BLaER1 (cell line): ENCODE results near the gene EDEM1.
"Not testable (repeated sequence)": the region's sequence is repeated elsewhere in the genome, so short reads cannot be mapped to it uniquely, and the experiment has no call there.

Experiments
- H3K27ac ChIP-seq: shearing (Covaris generic); formaldehyde crosslinking; 2 replicates; pipeline ENCODE4 v1.8.1; 2022
- H3K27me3 ChIP-seq: shearing (Covaris generic); formaldehyde crosslinking; 2 replicates; pipeline ENCODE4 v1.8.1; 2022
- H3K36me3 ChIP-seq: shearing (Covaris generic); formaldehyde crosslinking; 2 replicates; pipeline ENCODE4 v1.8.1; 2022
- H3K4me1 ChIP-seq: shearing (Covaris generic); formaldehyde crosslinking; 2 replicates; pipeline ENCODE4 v1.8.1; 2022
- H3K4me2 ChIP-seq: shearing (Covaris generic); formaldehyde crosslinking; 2 replicates; pipeline ENCODE4 v1.8.1; 2022
- H3K4me3 ChIP-seq: shearing (Covaris generic); formaldehyde crosslinking; 2 replicates; pipeline ENCODE4 v1.8.1; 2022
- H3K9ac ChIP-seq: shearing (Covaris generic); formaldehyde crosslinking; 2 replicates; pipeline ENCODE4 v1.8.1; 2022
- H3K9me3 ChIP-seq: shearing (Covaris generic); formaldehyde crosslinking; 2 replicates; pipeline ENCODE4 v1.8.1; 2022
- H4K20me1 ChIP-seq: shearing (Covaris generic); formaldehyde crosslinking; 2 replicates; pipeline ENCODE4 v1.8.1; 2022
- Cebpa-rat ChIP-seq: shearing (Covaris generic); IDR thresholded peaks from 2 replicates; pipeline ENCODE4 v1.8.1; 2022

The EDEM1 gene

GRCh38 chr3:5239602-5240001 is 52.1 kb downstream of the EDEM1 start:
- no peaks in the 10 kb centered on the region for H3K4me1 ChIP-seq
- no peaks in the 10 kb centered on the region for H3K36me3 ChIP-seq
- no peaks in the 10 kb centered on the region for H3K27me3 ChIP-seq
- H3K9me3 ChIP-seq = peaks cover 17% of the 10 kb centered on the region
- H3K4me3 ChIP-seq = no peak overlapping the region
- no peak overlapping the region for H3K4me2 ChIP-seq
- no peak overlapping the region for H3K27ac ChIP-seq
- no peak for TF ChIP-seq Cebpa-rat
- no peaks in the 10 kb centered on the region for H4K20me1 ChIP-seq
- no peak overlapping the region for H3K9ac ChIP-seq

DNA sequence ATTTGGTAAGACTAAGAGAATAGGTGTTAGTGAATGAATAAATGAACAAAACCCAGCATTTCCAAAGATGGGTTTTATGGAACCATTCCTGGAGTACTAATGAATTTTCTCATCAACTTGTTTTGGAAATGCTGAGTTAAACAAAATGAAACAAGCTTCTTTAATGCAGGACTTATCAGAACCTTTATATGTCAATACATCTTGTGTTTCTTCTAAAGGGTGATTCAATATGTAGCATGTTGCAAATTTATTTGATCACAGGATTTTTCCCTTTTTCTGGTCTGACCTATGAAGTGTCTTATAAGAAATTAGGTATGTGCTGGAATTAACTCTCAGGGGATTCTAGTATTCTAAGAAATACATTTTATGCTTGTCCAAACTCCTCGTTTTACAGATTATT is 53.2 kb downstream of the EDEM1 start:
- H3K27me3 ChIP-seq = no peaks in the 10 kb centered on the region
- H3K9ac ChIP-seq = no peak overlapping the region
- no peaks in the 10 kb centered on the region for H3K36me3 ChIP-seq
- TF ChIP-seq Cebpa-rat = no peak
- no peak overlapping the region for H3K4me2 ChIP-seq
- no peaks in the 10 kb centered on the region for H4K20me1 ChIP-seq
- no peak overlapping the region for H3K4me3 ChIP-seq
- no peak overlapping the region for H3K27ac ChIP-seq
- H3K9me3 ChIP-seq = peaks cover 17% of the 10 kb centered on the region
- peaks cover 3% of the 10 kb centered on the region for H3K4me1 ChIP-seq

DNA sequence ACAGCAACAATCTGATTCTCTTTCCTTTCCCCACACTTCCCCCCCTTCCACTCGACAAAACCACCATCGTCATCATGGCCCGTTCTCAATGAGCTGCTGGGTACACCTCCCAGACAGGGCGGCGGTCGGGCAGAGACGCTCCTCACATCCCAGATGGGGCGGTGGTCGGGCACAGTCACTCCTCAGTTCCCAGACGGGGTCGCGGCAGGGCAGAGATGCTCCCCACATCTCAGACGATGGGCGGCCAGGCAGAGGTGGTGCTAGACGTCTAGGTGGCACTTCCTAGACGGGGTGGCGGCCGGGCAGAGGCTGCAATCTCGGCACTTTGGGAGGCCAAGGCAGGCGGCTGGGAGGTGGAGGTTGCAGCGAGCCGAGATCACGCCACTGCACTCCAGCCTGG is 55.3 kb downstream of the EDEM1 start:
- H3K36me3 ChIP-seq, H3K4me2 ChIP-seq, H4K20me1 ChIP-seq, H3K27ac ChIP-seq, H3K4me1 ChIP-seq, H3K4me3 ChIP-seq, H3K27me3 ChIP-seq, H3K9ac ChIP-seq: not testable (repeated sequence)
- H3K9me3 ChIP-seq = peaks cover 17% of the 10 kb centered on the region

GRCh38 chr3:5245927-5246326 is 58.4 kb downstream of the EDEM1 start:
- Histone ChIP-seq H3K27ac (no peak overlapping the region), H3K4me2 (no peak overlapping the region), H3K36me3 (no peaks in the 10 kb centered on the region), H4K20me1 (no peaks in the 10 kb centered on the region), H3K4me1 (peaks cover 6% of the 10 kb centered on the region), H3K4me3 (no peak overlapping the region), H3K9ac (no peak overlapping the region), H3K9me3 (peaks cover 17% of the 10 kb centered on the region), H3K27me3 (no peaks in the 10 kb centered on the region)
- TF ChIP-seq Cebpa-rat = no peak

GRCh38 chr3:5248822-5249221 is 61.3 kb downstream of the EDEM1 start:
- Histone ChIP-seq H3K36me3 (no peaks in the 10 kb centered on the region), H3K4me2 (no peak overlapping the region), H3K4me1 (peaks cover 6% of the 10 kb centered on the region), H3K9ac (no peak overlapping the region), H3K27ac (no peak overlapping the region), H3K27me3 (no peaks in the 10 kb centered on the region), H4K20me1 (no peaks in the 10 kb centered on the region), H3K4me3 (no peak overlapping the region), H3K9me3 (peaks cover 7% of the 10 kb centered on the region)
- no peak for TF ChIP-seq Cebpa-rat

- Histone ChIP-seq H3K4me3 (no peak overlapping the region), H4K20me1 (no peaks in the 10 kb centered on the region), H3K27ac (no peak overlapping the region), H3K4me2 (no peak overlapping the region), H3K9me3 (no peaks in the 10 kb centered on the region), H3K9ac (no peak overlapping the region), H3K4me1 (peaks cover 7% of the 10 kb centered on the region), H3K27me3 (no peaks in the 10 kb centered on the region), H3K36me3 (no peaks in the 10 kb centered on the region)
- TF ChIP-seq Cebpa-rat = no peak
These were observed 63.1 kb downstream of the EDEM1 start for GRCh38 chr3:5250467-5251195.

- H3K9me3 ChIP-seq = no peaks in the 10 kb centered on the region
- no peak overlapping the region for H3K4me3 ChIP-seq
- no peaks in the 10 kb centered on the region for H4K20me1 ChIP-seq
- H3K27ac ChIP-seq = no peak overlapping the region
- no peak for TF ChIP-seq Cebpa-rat
- peaks cover 6% of the 10 kb centered on the region; the same call in 1 of the 2 replicates for H3K4me1 ChIP-seq
- H3K9ac ChIP-seq = no peak overlapping the region
- H3K4me2 ChIP-seq = no peak overlapping the region
- no peaks in the 10 kb centered on the region for H3K27me3 ChIP-seq
- no peaks in the 10 kb centered on the region for H3K36me3 ChIP-seq
These were observed 63.7 kb downstream of the EDEM1 start for GRCh38 chr3:5251196-5251583.

DNA sequence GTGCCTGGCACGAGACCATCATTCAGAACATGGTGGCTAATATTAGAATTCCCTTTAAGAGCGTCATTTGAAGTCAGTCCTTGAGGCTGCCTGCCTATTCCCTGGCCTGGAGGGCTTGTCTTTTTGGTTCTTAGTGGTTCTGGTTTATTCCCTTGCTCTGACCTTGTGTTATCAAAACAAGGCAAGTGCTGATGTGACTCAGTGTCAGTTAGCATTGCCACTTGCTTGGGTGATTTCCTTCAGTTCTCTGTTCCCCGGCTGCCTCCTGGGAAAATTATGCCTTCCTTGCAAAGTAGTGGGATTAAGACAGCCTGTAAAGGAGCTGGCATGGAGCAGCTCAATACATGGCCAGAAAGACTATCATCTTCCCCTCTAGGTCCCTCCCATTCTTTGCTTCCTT is 64.6 kb downstream of the EDEM1 start:
- no peak overlapping the region for H3K4me2 ChIP-seq
- no peak for TF ChIP-seq Cebpa-rat
- H3K9ac ChIP-seq = no peak overlapping the region
- no peak overlapping the region for H3K27ac ChIP-seq
- H3K27me3 ChIP-seq = no peaks in the 10 kb centered on the region
- H3K9me3 ChIP-seq = no peaks in the 10 kb centered on the region
- H3K4me3 ChIP-seq = no peak overlapping the region
- H3K36me3 ChIP-seq = no peaks in the 10 kb centered on the region
- no peaks in the 10 kb centered on the region for H4K20me1 ChIP-seq
- peaks cover 6% of the 10 kb centered on the region; the same call in 1 of the 2 replicates for H3K4me1 ChIP-seq

GRCh38 chr3:5254281-5255048 is 67.0 kb downstream of the EDEM1 start:
- Histone ChIP-seq H3K9ac (no peak overlapping the region), H3K4me1 (peaks cover 6% of the 10 kb centered on the region; the same call in 1 of the 2 replicates), H3K27ac (no peak overlapping the region), H3K9me3 (no peaks in the 10 kb centered on the region), H4K20me1 (no peaks in the 10 kb centered on the region), H3K4me2 (no peak overlapping the region), H3K27me3 (no peaks in the 10 kb centered on the region), H3K36me3 (no peaks in the 10 kb centered on the region), H3K4me3 (no peak overlapping the region)
- no peak for TF ChIP-seq Cebpa-rat
